ENCODE measurements around the gene LRP1.

The LRP1 gene

DNA sequence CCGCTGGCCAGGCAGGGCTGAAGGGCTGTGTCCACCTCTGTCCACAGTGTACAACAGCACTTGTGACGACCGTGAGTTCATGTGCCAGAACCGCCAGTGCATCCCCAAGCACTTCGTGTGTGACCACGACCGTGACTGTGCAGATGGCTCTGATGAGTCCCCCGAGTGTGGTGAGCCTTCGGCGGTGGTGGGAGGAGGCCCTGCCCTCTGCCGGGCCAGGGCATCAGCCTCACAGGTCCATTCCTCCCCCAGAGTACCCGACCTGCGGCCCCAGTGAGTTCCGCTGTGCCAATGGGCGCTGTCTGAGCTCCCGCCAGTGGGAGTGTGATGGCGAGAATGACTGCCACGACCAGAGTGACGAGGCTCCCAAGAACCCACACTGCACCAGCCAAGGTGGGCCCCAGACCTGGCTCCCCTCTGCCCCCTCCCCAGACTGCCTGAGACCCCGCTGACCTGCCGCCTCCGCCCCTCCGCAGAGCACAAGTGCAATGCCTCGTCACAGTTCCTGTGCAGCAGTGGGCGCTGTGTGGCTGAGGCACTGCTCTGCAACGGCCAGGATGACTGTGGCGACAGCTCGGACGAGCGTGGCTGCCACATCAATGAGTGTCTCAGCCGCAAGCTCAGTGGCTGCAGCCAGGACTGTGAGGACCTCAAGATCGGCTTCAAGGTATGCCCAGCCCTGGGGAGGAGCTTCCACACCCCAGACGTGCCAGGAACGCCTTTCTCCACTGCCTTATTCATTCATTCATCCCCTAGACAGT lies 67.5 kb downstream of the LRP1 start:
- ChIA-PET CTCF (interaction anchor here (0.9 to 18.6 kb wide), 5 partner anchors 11 to 72 kb away, joined by 3 to 350 read pairs (median 5); partner anchors contain the start of gene LRP1), POLR2A (interaction anchor here (1.0 kb wide), 1 partner anchor 84 kb away, joined by 4 read pairs; no protein-coding TSS in a partner anchor)
- peak in 2 of 3 donors; percentile 40 to 53 for DNase-seq
- Histone ChIP-seq H3K27me3 (replicated peaks in 2 of 5; ENCODE audit: control insufficient read depth in 4 of 5, insufficient read depth in 5 of 5, low read length in 4 of 5) (no peaks in the 10 kb centered on the region), H3K27ac (ENCODE audit: insufficient read depth in 1 of 2, low read depth in 1 of 2, low read length in 2 of 2, poor library complexity in 1 of 2, severe bottlenecking in 2 of 2) (no peak overlapping the region), H3K36me3 (ENCODE audit: control insufficient read depth in 4 of 4, insufficient read depth in 4 of 4, low read length in 3 of 4) (no peaks in the 10 kb centered on the region), H3K4me1 (ENCODE audit: control extremely low read depth in 1 of 4, control insufficient read depth in 4 of 4, insufficient read depth in 4 of 4, low read length in 3 of 4) (no peaks in the 10 kb centered on the region), H3K4me3 (ENCODE audit: control insufficient read depth in 1 of 7, extremely low read depth in 1 of 7, insufficient read depth in 4 of 7, low read depth in 2 of 7, low read length in 6 of 7) (no peak overlapping the region), H3K9me3 (ENCODE audit: control extremely low read depth in 1 of 5, control insufficient read depth in 4 of 5, insufficient read depth in 2 of 5, low read depth in 1 of 5, low read length in 4 of 5) (no peaks in the 10 kb centered on the region)
- WGBS (ENCODE audit: insufficient coverage): 90% methylated on average over 26 of the region's 34 CpGs

DNA sequence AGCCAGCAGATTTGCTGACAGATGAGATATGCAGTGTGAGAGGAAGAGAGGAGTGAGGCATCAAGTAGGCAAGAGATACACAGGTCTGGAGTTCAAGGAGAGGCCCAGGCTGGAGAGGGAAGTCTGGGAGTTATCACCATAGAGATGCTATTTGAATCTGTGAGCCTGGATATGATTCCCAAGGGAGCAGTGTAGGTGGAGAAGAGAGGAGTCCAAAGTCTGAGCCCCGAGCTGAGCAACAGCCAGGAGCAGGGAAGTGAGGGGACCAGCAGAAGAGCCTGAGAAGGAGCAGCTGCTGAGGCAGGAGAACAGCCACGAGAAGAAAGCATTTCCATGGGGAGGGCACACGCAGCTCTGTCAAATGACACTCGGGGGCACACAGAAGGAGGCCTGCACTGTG lies 68.2 kb downstream of the LRP1 start:
- POLR2A ChIA-PET: interaction anchor here (1.0 kb wide), 1 partner anchor 85 kb away, joined by 4 read pairs; no protein-coding TSS in a partner anchor
- WGBS (ENCODE audit: insufficient coverage): 86% methylated on average over 4 of the region's 4 CpGs
- Histone ChIP-seq H3K27me3 (replicated peaks in 2 of 5; ENCODE audit: control insufficient read depth in 4 of 5, insufficient read depth in 5 of 5, low read length in 4 of 5) (no peaks in the 10 kb centered on the region), H3K4me3 (ENCODE audit: control insufficient read depth in 1 of 7, extremely low read depth in 1 of 7, insufficient read depth in 4 of 7, low read depth in 2 of 7, low read length in 6 of 7) (no peak overlapping the region), H3K4me1 (ENCODE audit: control extremely low read depth in 1 of 4, control insufficient read depth in 4 of 4, insufficient read depth in 4 of 4, low read length in 3 of 4) (no peaks in the 10 kb centered on the region), H3K9me3 (ENCODE audit: control extremely low read depth in 1 of 5, control insufficient read depth in 4 of 5, insufficient read depth in 2 of 5, low read depth in 1 of 5, low read length in 4 of 5) (no peaks in the 10 kb centered on the region), H3K27ac (ENCODE audit: insufficient read depth in 1 of 2, low read depth in 1 of 2, low read length in 2 of 2, poor library complexity in 1 of 2, severe bottlenecking in 2 of 2) (no peak overlapping the region), H3K36me3 (ENCODE audit: control insufficient read depth in 4 of 4, insufficient read depth in 4 of 4, low read length in 3 of 4) (no peaks in the 10 kb centered on the region)
- DNase-seq: no peak
- CTCF ChIA-PET: interaction anchor here (1.1 to 4.8 kb wide), 4 partner anchors 12 to 72 kb away, joined by 3 to 38 read pairs (median 4); no protein-coding TSS in a partner anchor

DNA sequence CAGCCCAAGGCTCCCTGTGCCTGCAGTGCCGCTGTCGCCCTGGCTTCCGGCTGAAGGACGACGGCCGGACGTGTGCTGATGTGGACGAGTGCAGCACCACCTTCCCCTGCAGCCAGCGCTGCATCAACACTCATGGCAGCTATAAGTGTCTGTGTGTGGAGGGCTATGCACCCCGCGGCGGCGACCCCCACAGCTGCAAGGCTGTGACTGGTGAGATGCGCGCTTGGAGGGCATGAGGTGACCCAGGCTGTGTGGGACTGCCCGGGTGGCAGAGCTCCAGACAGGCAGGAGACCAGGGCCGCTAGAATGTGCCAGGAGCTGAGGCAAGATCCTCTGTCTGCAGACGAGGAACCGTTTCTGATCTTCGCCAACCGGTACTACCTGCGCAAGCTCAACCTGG lies 68.7 kb downstream of the LRP1 start:
- ChIA-PET CTCF (interaction anchor here (1.1 to 4.8 kb wide), 5 partner anchors 12 to 73 kb away, joined by 3 to 38 read pairs (median 4); no protein-coding TSS in a partner anchor), POLR2A (interaction anchor here (1.0 to 1.1 kb wide), 2 partner anchors 49 to 85 kb away, joined by 3 to 4 read pairs; no protein-coding TSS in a partner anchor)
- H3K9me3 ChIP-seq (ENCODE audit: control extremely low read depth in 1 of 5, control insufficient read depth in 4 of 5, insufficient read depth in 2 of 5, low read depth in 1 of 5, low read length in 4 of 5): no peaks in the 10 kb centered on the region
- 97% methylated on average over 21 of the region's 22 CpGs for WGBS (ENCODE audit: insufficient coverage)
- H3K27me3 ChIP-seq (replicated peaks in 2 of 5; ENCODE audit: control insufficient read depth in 4 of 5, insufficient read depth in 5 of 5, low read length in 4 of 5): no peaks in the 10 kb centered on the region
- no peak for DNase-seq
- H3K4me3 ChIP-seq (ENCODE audit: control insufficient read depth in 1 of 7, extremely low read depth in 1 of 7, insufficient read depth in 4 of 7, low read depth in 2 of 7, low read length in 6 of 7): no peak overlapping the region
- H3K36me3 ChIP-seq (ENCODE audit: control insufficient read depth in 4 of 4, insufficient read depth in 4 of 4, low read length in 3 of 4): no peaks in the 10 kb centered on the region
- no peaks in the 10 kb centered on the region for H3K4me1 ChIP-seq (ENCODE audit: control extremely low read depth in 1 of 4, control insufficient read depth in 4 of 4, insufficient read depth in 4 of 4, low read length in 3 of 4)
- no peak overlapping the region for H3K27ac ChIP-seq (ENCODE audit: insufficient read depth in 1 of 2, low read depth in 1 of 2, low read length in 2 of 2, poor library complexity in 1 of 2, severe bottlenecking in 2 of 2)

DNA sequence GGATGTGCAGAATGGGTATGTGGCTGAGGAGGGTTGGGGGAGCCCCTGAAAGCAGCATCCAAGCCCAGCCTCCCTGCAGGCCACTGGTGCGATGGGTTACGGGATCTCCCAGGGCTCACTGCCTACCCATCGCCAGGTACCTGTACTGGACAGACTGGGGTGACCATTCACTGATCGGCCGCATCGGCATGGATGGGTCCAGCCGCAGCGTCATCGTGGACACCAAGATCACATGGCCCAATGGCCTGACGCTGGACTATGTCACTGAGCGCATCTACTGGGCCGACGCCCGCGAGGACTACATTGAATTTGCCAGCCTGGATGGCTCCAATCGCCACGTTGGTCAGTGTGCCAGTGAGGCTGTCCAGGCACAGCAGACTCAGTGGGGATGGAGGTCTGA lies 70.0 kb downstream of the LRP1 start:
- Histone ChIP-seq H3K4me1 (ENCODE audit: control extremely low read depth in 1 of 4, control insufficient read depth in 4 of 4, insufficient read depth in 4 of 4, low read length in 3 of 4) (no peaks in the 10 kb centered on the region), H3K27ac (ENCODE audit: insufficient read depth in 1 of 2, low read depth in 1 of 2, low read length in 2 of 2, poor library complexity in 1 of 2, severe bottlenecking in 2 of 2) (no peak overlapping the region), H3K9me3 (ENCODE audit: control extremely low read depth in 1 of 5, control insufficient read depth in 4 of 5, insufficient read depth in 2 of 5, low read depth in 1 of 5, low read length in 4 of 5) (no peaks in the 10 kb centered on the region), H3K27me3 (replicated peaks in 2 of 5; ENCODE audit: control insufficient read depth in 4 of 5, insufficient read depth in 5 of 5, low read length in 4 of 5) (no peaks in the 10 kb centered on the region), H3K4me3 (ENCODE audit: control insufficient read depth in 1 of 7, extremely low read depth in 1 of 7, insufficient read depth in 4 of 7, low read depth in 2 of 7, low read length in 6 of 7) (no peak overlapping the region), H3K36me3 (ENCODE audit: control insufficient read depth in 4 of 4, insufficient read depth in 4 of 4, low read length in 3 of 4) (no peaks in the 10 kb centered on the region)
- no peak for DNase-seq
- ChIA-PET CTCF (interaction anchor here (0.9 to 4.8 kb wide), 2 partner anchors 14 to 15 kb away, joined by 4 to 38 read pairs; no protein-coding TSS in a partner anchor), POLR2A (no interaction called here)
- 98% methylated on average over 17 of the region's 17 CpGs for WGBS (ENCODE audit: insufficient coverage)

DNA sequence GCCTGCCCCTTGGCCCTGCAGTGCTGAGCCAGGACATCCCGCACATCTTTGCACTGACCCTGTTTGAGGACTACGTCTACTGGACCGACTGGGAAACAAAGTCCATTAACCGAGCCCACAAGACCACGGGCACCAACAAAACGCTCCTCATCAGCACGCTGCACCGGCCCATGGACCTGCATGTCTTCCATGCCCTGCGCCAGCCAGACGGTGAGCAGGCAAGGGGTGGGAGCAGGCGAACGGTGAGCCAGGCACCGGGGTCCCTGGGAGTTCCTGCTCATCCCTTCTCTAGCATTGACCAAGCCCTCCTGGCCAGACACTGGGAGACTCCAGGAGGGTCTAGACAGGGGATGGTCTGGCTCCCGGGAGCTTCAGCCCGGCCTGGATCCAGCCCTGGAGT lies 70.9 kb downstream of the LRP1 start:
- no peak overlapping the region for H3K4me3 ChIP-seq (ENCODE audit: control insufficient read depth in 1 of 7, extremely low read depth in 1 of 7, insufficient read depth in 4 of 7, low read depth in 2 of 7, low read length in 6 of 7)
- POLR2A ChIA-PET: no interaction called here
- H3K9me3 ChIP-seq (ENCODE audit: control extremely low read depth in 1 of 5, control insufficient read depth in 4 of 5, insufficient read depth in 2 of 5, low read depth in 1 of 5, low read length in 4 of 5): no peaks in the 10 kb centered on the region
- no peak overlapping the region for H3K27ac ChIP-seq (ENCODE audit: insufficient read depth in 1 of 2, low read depth in 1 of 2, low read length in 2 of 2, poor library complexity in 1 of 2, severe bottlenecking in 2 of 2)
- CTCF ChIA-PET: interaction anchor here (0.9 to 4.8 kb wide), 2 partner anchors 14 to 15 kb away, joined by 4 to 38 read pairs; no protein-coding TSS in a partner anchor
- no peaks in the 10 kb centered on the region for H3K36me3 ChIP-seq (ENCODE audit: control insufficient read depth in 4 of 4, insufficient read depth in 4 of 4, low read length in 3 of 4)
- no peak for DNase-seq
- no peaks in the 10 kb centered on the region for H3K27me3 ChIP-seq (replicated peaks in 2 of 5; ENCODE audit: control insufficient read depth in 4 of 5, insufficient read depth in 5 of 5, low read length in 4 of 5)
- 89% methylated on average over 14 of the region's 15 CpGs for WGBS (ENCODE audit: insufficient coverage)
- no peaks in the 10 kb centered on the region for H3K4me1 ChIP-seq (ENCODE audit: control extremely low read depth in 1 of 4, control insufficient read depth in 4 of 4, insufficient read depth in 4 of 4, low read length in 3 of 4)

DNA sequence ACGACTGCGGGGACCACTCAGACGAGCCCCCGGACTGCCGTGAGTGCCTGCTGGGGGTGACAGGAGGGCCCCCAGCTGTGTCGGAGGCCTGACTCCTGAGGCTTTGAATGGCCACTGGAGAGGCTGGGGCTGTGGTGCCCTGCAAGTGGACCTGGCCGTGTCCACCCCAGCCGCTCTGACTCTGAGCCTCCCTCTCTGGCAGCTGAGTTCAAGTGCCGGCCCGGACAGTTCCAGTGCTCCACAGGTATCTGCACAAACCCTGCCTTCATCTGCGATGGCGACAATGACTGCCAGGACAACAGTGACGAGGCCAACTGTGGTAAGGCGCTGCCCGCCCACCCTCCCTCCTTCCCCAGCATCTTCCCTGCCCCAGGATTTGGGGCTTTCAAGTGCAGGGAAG lies 72.2 kb downstream of the LRP1 start:
- no peak overlapping the region for H3K27ac ChIP-seq (ENCODE audit: insufficient read depth in 1 of 2, low read depth in 1 of 2, low read length in 2 of 2, poor library complexity in 1 of 2, severe bottlenecking in 2 of 2)
- H3K4me1 ChIP-seq (ENCODE audit: control extremely low read depth in 1 of 4, control insufficient read depth in 4 of 4, insufficient read depth in 4 of 4, low read length in 3 of 4): no peaks in the 10 kb centered on the region
- ChIA-PET POLR2A (no interaction called here), CTCF (no interaction called here)
- no peak for DNase-seq
- no peaks in the 10 kb centered on the region for H3K9me3 ChIP-seq (ENCODE audit: control extremely low read depth in 1 of 5, control insufficient read depth in 4 of 5, insufficient read depth in 2 of 5, low read depth in 1 of 5, low read length in 4 of 5)
- H3K4me3 ChIP-seq (ENCODE audit: control insufficient read depth in 1 of 7, extremely low read depth in 1 of 7, insufficient read depth in 4 of 7, low read depth in 2 of 7, low read length in 6 of 7): no peak overlapping the region
- 100% methylated on average over 9 of the region's 15 CpGs for WGBS (ENCODE audit: insufficient coverage)
- no peaks in the 10 kb centered on the region for H3K36me3 ChIP-seq (ENCODE audit: control insufficient read depth in 4 of 4, insufficient read depth in 4 of 4, low read length in 3 of 4)
- H3K27me3 ChIP-seq (replicated peaks in 2 of 5; ENCODE audit: control insufficient read depth in 4 of 5, insufficient read depth in 5 of 5, low read length in 4 of 5): no peaks in the 10 kb centered on the region

DNA sequence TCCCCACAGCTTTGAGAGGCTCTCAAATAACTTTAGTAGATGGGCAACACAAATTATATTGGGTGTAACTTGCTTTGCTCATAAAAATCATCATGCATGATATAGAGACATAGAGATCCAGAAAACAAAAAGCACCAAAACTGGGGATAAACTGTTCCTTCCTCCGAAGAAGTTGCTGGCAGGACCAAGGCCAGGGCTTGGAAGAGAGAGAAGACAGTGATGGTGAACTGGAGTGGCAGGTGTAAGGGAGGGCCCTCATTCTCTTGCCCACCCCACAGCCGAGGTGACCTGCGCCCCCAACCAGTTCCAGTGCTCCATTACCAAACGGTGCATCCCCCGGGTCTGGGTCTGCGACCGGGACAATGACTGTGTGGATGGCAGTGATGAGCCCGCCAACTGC lies 72.9 kb downstream of the LRP1 start:
- H3K27ac ChIP-seq (ENCODE audit: insufficient read depth in 1 of 2, low read depth in 1 of 2, low read length in 2 of 2, poor library complexity in 1 of 2, severe bottlenecking in 2 of 2): no peak overlapping the region
- no peak overlapping the region for H3K4me3 ChIP-seq (ENCODE audit: control insufficient read depth in 1 of 7, extremely low read depth in 1 of 7, insufficient read depth in 4 of 7, low read depth in 2 of 7, low read length in 6 of 7)
- no peaks in the 10 kb centered on the region for H3K4me1 ChIP-seq (ENCODE audit: control extremely low read depth in 1 of 4, control insufficient read depth in 4 of 4, insufficient read depth in 4 of 4, low read length in 3 of 4)
- H3K9me3 ChIP-seq (ENCODE audit: control extremely low read depth in 1 of 5, control insufficient read depth in 4 of 5, insufficient read depth in 2 of 5, low read depth in 1 of 5, low read length in 4 of 5): no peaks in the 10 kb centered on the region
- DNase-seq: no peak
- ChIA-PET POLR2A (no interaction called here), CTCF (interaction anchor here (1.3 kb wide), 1 partner anchor 12 kb away, joined by 3 read pairs; no protein-coding TSS in a partner anchor)
- no peaks in the 10 kb centered on the region for H3K36me3 ChIP-seq (ENCODE audit: control insufficient read depth in 4 of 4, insufficient read depth in 4 of 4, low read length in 3 of 4)
- no peaks in the 10 kb centered on the region for H3K27me3 ChIP-seq (replicated peaks in 2 of 5; ENCODE audit: control insufficient read depth in 4 of 5, insufficient read depth in 5 of 5, low read length in 4 of 5)
- WGBS (ENCODE audit: insufficient coverage): 95% methylated on average over 4 of the region's 8 CpGs
